Panc1 (cell line): ENCODE measurements around the gene MAP3K15.
"Not testable (repeated sequence)": the region's sequence is repeated elsewhere in the genome, so short reads cannot be mapped to it uniquely, and the experiment has no call there.

ENCODE experiments used
- POLR2AphosphoS5 ChIP-seq: IDR thresholded peaks from 2 replicates; pipeline ENCODE4 v1.6.1; 2012; ENCODE audit warnings: mild to moderate bottlenecking, low read depth, low read length, moderate library complexity
- SIN3A ChIP-seq: IDR thresholded peaks from 2 replicates; pipeline ENCODE4 v1.6.1; 2012; ENCODE audit warnings: low read depth, mild to moderate bottlenecking, low read length, moderate library complexity, borderline replicate concordance; ENCODE audit not compliant: insufficient read depth
- TCF7L2 ChIP-seq: IDR thresholded peaks from 2 replicates; pipeline ENCODE4 v1.6.1; 2011; ENCODE audit warnings: mild to moderate bottlenecking, low read depth, low read length, inconsistent platforms
- TF ChIP-seq, protein P1 (sequence below): fragments of 450-650 bp; IDR thresholded peaks from 2 replicates; pipeline ENCODE4 v1.5.1; 2017; ENCODE audit warnings: mild to moderate bottlenecking
- TF ChIP-seq, protein P2 (sequence below), 2 experiments: IDR thresholded peaks; 2 replicates each; pipeline ENCODE4 v1.6.1; 2011 to 2012; ENCODE audit warnings: low read depth in 2 of 2, control low read depth in 1 of 2, low read length in 1 of 2, mild to moderate bottlenecking in 1 of 2, moderate library complexity in 1 of 2; ENCODE audit not compliant: insufficient read depth in 1 of 2

DNA sequence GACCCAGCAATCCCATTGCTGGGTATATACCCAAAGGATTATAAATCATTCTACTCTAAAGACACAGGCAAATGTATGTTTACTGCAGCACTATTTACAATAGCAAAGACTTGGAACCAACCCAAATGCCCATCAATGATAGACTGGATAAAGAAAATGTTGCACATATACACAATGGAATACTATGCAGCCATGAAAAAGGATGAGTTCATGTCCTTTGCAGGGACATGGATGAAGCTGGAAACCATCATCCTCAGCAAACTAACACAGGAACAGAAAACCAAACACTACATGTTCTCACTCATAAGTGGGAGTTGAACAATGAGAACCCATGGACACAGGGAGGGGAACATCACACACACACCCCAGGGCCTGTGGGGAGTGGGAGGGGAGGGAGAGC is 3.5 kb downstream of the MAP3K15 start:
- TF ChIP-seq, protein P1, sequence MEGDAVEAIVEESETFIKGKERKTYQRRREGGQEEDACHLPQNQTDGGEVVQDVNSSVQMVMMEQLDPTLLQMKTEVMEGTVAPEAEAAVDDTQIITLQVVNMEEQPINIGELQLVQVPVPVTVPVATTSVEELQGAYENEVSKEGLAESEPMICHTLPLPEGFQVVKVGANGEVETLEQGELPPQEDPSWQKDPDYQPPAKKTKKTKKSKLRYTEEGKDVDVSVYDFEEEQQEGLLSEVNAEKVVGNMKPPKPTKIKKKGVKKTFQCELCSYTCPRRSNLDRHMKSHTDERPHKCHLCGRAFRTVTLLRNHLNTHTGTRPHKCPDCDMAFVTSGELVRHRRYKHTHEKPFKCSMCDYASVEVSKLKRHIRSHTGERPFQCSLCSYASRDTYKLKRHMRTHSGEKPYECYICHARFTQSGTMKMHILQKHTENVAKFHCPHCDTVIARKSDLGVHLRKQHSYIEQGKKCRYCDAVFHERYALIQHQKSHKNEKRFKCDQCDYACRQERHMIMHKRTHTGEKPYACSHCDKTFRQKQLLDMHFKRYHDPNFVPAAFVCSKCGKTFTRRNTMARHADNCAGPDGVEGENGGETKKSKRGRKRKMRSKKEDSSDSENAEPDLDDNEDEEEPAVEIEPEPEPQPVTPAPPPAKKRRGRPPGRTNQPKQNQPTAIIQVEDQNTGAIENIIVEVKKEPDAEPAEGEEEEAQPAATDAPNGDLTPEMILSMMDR: not testable (repeated sequence)
- TF ChIP-seq, protein P2, sequence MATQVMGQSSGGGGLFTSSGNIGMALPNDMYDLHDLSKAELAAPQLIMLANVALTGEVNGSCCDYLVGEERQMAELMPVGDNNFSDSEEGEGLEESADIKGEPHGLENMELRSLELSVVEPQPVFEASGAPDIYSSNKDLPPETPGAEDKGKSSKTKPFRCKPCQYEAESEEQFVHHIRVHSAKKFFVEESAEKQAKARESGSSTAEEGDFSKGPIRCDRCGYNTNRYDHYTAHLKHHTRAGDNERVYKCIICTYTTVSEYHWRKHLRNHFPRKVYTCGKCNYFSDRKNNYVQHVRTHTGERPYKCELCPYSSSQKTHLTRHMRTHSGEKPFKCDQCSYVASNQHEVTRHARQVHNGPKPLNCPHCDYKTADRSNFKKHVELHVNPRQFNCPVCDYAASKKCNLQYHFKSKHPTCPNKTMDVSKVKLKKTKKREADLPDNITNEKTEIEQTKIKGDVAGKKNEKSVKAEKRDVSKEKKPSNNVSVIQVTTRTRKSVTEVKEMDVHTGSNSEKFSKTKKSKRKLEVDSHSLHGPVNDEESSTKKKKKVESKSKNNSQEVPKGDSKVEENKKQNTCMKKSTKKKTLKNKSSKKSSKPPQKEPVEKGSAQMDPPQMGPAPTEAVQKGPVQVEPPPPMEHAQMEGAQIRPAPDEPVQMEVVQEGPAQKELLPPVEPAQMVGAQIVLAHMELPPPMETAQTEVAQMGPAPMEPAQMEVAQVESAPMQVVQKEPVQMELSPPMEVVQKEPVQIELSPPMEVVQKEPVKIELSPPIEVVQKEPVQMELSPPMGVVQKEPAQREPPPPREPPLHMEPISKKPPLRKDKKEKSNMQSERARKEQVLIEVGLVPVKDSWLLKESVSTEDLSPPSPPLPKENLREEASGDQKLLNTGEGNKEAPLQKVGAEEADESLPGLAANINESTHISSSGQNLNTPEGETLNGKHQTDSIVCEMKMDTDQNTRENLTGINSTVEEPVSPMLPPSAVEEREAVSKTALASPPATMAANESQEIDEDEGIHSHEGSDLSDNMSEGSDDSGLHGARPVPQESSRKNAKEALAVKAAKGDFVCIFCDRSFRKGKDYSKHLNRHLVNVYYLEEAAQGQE (IDR thresholded peaks at IDR 0.05; ENCODE audit: insufficient read depth in 1 of 2, low read depth in 2 of 2, low read length in 1 of 2): not testable (repeated sequence)
- TF ChIP-seq SIN3A, POLR2AphosphoS5, TCF7L2: not testable (repeated sequence)
